Measurements from ENCODE around the gene IQSEC1. TPM values are rescaled to one million over a fixed set of nuclear protein-coding genes. Genes with fewer than 3 reads are reported as not detected.

Gene IQSEC1
- total and polyA plus RNA-seq, 2 donors (not counting 1 experiment from before 2014, with no cell fraction given): 96.7 to 222 TPM

DNA sequence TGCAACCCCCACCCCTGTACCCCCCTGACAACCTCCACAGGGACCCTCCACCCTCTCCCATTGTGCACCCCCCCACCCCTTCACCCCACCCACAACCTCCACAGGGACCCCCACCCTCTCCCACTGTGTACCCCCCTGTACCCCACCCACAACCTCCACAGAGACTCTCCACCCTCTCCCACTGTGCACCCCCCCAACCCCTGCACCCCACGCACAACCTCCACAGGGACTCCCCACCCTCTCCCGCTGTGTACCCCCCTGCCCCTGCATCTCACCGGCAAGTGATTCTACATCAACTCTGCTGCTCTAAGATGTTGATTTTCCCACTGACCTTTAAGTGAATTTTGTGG, 180.4 kb downstream of the IQSEC1 start:
- Histone ChIP-seq H4K20me1 (ENCODE audit: control insufficient read depth, insufficient read depth, low read length, poor library complexity, severe bottlenecking) (peaks cover 4% of the 10 kb centered on the region), H3K4me1 (ENCODE audit: control insufficient read depth in 2 of 2, insufficient read depth in 2 of 2, low read length in 2 of 2) (peaks cover 4 to 8% of the 10 kb centered on the region in 2 donors), H3K79me2 (ENCODE audit: control insufficient read depth, insufficient read depth, low read length) (no peaks in the 10 kb centered on the region), H3K4me2 (replicated peaks; ENCODE audit: low read depth, low read length, poor library complexity, severe bottlenecking) (no peak overlapping the region), H3K36me3 (replicated peaks in 1 of 2; ENCODE audit: control extremely low read depth in 1 of 2, control insufficient read depth in 1 of 2, extremely low read depth in 1 of 2, insufficient read depth in 2 of 2, low read length in 1 of 2) (peaks cover 0 to under 1% of the 10 kb centered on the region in 2 experiments), H3K9me3 (ENCODE audit: control extremely low read depth in 1 of 3, control insufficient read depth in 2 of 3, insufficient read depth in 1 of 3, low read length in 2 of 3) (no peaks in the 10 kb centered on the region), H3K9ac (ENCODE audit: low read length) (no peak overlapping the region), H3K27ac (ENCODE audit: low read length in 2 of 2) (no peak overlapping the region), H3K4me3 (ENCODE audit: control extremely low read depth in 1 of 5, extremely low read depth in 1 of 5, insufficient read depth in 1 of 5, low read depth in 2 of 5, low read length in 4 of 5) (no peak overlapping the region), H2AFZ (ENCODE audit: insufficient read depth, low read depth, low read length, poor library complexity, severe bottlenecking) (no peak overlapping the region), H3K27me3 (replicated peaks in 1 of 4; ENCODE audit: control extremely low read depth in 1 of 4, control insufficient read depth in 3 of 4, insufficient read depth in 4 of 4, low read length in 3 of 4) (peaks cover 0 to 14% (median 3%) of the 10 kb centered on the region in 4 experiments)
- ChIA-PET POLR2A (no interaction called here), CTCF (interaction anchor here (0.6 to 8.8 kb wide), 15 partner anchors 9 to 758 kb away, joined by 3 to 116 read pairs (median 8); partner anchors contain the start of gene RPL32)
- WGBS (ENCODE audit: insufficient coverage): 78% methylated on average over 1 of the region's 3 CpGs
- no peak for DNase-seq
- intact Hi-C loops (cut with micrococcal nuclease): loop anchor here (1.0 to 5.0 kb wide), 3 partner anchors 25 to 81 kb away; no protein-coding TSS in a partner anchor
- no peak for ATAC-seq (ENCODE audit: low read depth)
- Mint-ChIP-seq H3K27ac (peak overlapping the region; percentile 56), H3K4me3 (no peak overlapping the region), H3K27me3 (peaks cover 9% of the 10 kb centered on the region), H3K9me3 (ENCODE audit: insufficient read depth) (no peaks in the 10 kb centered on the region), H3K4me1 (peaks cover 13% of the 10 kb centered on the region)
- no peak for TF ChIP-seq EZH2 (IDR thresholded peaks at IDR 0.05; ENCODE audit: borderline replicate concordance, insufficient read depth, low read depth, low read length, poor library complexity, severe bottlenecking)
- TF ChIP-seq, protein P1, sequence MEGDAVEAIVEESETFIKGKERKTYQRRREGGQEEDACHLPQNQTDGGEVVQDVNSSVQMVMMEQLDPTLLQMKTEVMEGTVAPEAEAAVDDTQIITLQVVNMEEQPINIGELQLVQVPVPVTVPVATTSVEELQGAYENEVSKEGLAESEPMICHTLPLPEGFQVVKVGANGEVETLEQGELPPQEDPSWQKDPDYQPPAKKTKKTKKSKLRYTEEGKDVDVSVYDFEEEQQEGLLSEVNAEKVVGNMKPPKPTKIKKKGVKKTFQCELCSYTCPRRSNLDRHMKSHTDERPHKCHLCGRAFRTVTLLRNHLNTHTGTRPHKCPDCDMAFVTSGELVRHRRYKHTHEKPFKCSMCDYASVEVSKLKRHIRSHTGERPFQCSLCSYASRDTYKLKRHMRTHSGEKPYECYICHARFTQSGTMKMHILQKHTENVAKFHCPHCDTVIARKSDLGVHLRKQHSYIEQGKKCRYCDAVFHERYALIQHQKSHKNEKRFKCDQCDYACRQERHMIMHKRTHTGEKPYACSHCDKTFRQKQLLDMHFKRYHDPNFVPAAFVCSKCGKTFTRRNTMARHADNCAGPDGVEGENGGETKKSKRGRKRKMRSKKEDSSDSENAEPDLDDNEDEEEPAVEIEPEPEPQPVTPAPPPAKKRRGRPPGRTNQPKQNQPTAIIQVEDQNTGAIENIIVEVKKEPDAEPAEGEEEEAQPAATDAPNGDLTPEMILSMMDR (IDR thresholded peaks at IDR 0.05): no peak

DNA sequence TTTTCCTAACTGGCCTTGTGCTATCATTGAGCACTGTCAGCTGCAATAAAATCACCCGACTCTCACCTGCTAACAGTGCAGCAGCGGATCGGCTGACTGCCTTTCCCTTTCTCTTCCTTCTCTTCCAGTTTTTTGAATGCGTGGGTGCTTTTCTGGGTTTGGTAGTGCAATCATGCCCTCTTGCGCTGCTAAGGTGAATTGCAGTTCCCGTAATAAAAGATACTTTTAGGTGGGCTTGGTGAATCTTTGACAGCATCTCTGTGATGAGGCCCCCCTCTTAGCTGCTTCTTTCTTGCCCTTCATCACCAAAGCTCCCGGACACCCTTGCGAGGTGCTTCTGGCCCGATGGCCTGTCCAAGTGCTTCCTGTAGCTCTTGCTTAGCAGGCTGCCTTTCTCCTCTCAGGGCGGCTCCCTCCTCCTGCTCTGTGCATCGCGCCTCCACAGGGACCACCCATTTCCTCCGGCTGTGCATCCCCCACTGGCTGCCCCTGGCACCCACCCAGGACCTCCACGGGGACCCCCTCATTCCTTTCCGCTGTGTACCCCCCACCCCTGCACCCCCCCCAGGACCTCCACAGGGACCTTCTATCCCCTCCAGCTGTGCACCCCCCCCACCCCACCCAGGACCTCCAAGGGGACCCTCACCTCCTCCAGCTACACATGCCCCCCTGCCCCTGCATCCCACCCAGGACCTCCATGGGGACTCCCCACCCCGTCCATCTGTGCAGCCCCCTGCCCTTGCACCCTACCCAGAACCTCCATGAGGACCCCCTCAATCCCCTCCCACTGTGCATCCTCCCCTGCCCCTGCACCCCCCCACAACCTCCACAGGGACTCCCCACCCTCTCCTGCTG, 181.0 kb downstream of the IQSEC1 start:
- Histone ChIP-seq H3K27me3 (replicated peaks in 1 of 4; ENCODE audit: control extremely low read depth in 1 of 4, control insufficient read depth in 3 of 4, insufficient read depth in 4 of 4, low read length in 3 of 4) (peaks cover 0 to 14% (median 3%) of the 10 kb centered on the region in 4 experiments), H3K4me2 (replicated peaks; ENCODE audit: low read depth, low read length, poor library complexity, severe bottlenecking) (peak overlapping the region; percentile 66), H3K4me1 (ENCODE audit: control insufficient read depth in 2 of 2, insufficient read depth in 2 of 2, low read length in 2 of 2) (peaks cover 4 to 8% of the 10 kb centered on the region in 2 donors), H3K9ac (ENCODE audit: low read length) (no peak overlapping the region), H3K4me3 (ENCODE audit: control extremely low read depth in 1 of 5, extremely low read depth in 1 of 5, insufficient read depth in 1 of 5, low read depth in 2 of 5, low read length in 4 of 5) (peak overlapping the region in 1 of 5 experiments; percentile 35), H4K20me1 (ENCODE audit: control insufficient read depth, insufficient read depth, low read length, poor library complexity, severe bottlenecking) (peaks cover 3% of the 10 kb centered on the region), H3K27ac (ENCODE audit: low read length in 2 of 2) (no peak overlapping the region), H3K79me2 (ENCODE audit: control insufficient read depth, insufficient read depth, low read length) (no peaks in the 10 kb centered on the region), H3K9me3 (ENCODE audit: control extremely low read depth in 1 of 3, control insufficient read depth in 2 of 3, insufficient read depth in 1 of 3, low read length in 2 of 3) (no peaks in the 10 kb centered on the region), H3K36me3 (replicated peaks in 1 of 2; ENCODE audit: control extremely low read depth in 1 of 2, control insufficient read depth in 1 of 2, extremely low read depth in 1 of 2, insufficient read depth in 2 of 2, low read length in 1 of 2) (no peaks in the 10 kb centered on the region), H2AFZ (ENCODE audit: insufficient read depth, low read depth, low read length, poor library complexity, severe bottlenecking) (peak overlapping the region; percentile 39)
- WGBS (ENCODE audit: insufficient coverage): 19% methylated on average over 12 of the region's 16 CpGs
- Mint-ChIP-seq H3K4me3 (peak overlapping the region; percentile 2), H3K4me1 (peaks cover 14% of the 10 kb centered on the region), H3K9me3 (ENCODE audit: insufficient read depth) (no peaks in the 10 kb centered on the region), H3K27ac (no peak overlapping the region), H3K27me3 (peaks cover 9% of the 10 kb centered on the region)
- ATAC-seq (ENCODE audit: low read depth) (peak; percentile 37), DNase-seq (peak; percentile 75)
- ChIA-PET POLR2A (no interaction called here), CTCF (interaction anchor here (0.6 to 8.8 kb wide), 29 partner anchors 9 to 757 kb away, joined by 3 to 116 read pairs (median 4); partner anchors contain the start of gene RPL32)
- no peak for TF ChIP-seq EZH2 (IDR thresholded peaks at IDR 0.05; ENCODE audit: borderline replicate concordance, insufficient read depth, low read depth, low read length, poor library complexity, severe bottlenecking)
- TF ChIP-seq, protein P1 (IDR thresholded peaks at IDR 0.05): peak; percentile 94
- intact Hi-C loops (cut with micrococcal nuclease): loop anchor here (1.0 to 5.0 kb wide), 4 partner anchors 24 to 186 kb away; no protein-coding TSS in a partner anchor
